SH-SY5Y (cell line): ENCODE measurements around the gene MFAP2.

ENCODE experiments used
- GATA2 ChIP-seq: IDR thresholded peaks from 2 replicates; pipeline ENCODE4 v1.6.1; 2011; ENCODE audit warnings: mild to moderate bottlenecking, low read depth, low read length
- GATA3 ChIP-seq: IDR thresholded peaks from 2 replicates; pipeline ENCODE4 v1.6.1; 2011; ENCODE audit warnings: low read depth, mild to moderate bottlenecking, low read length, moderate library complexity

GRCh38 chr1:16966282-16966681 lies 14.1 kb downstream of the MFAP2 start:
- TF ChIP-seq GATA3 (no peak), GATA2 (no peak)
